22Rv1 (cell line): Measurements from ENCODE around the gene ACLY.

Source experiments
- H3K27ac ChIP-seq: fragments of 450-650 bp; 2 replicates; pipeline ENCODE4 v1.5.1; 2017
- ZFX ChIP-seq: fragments of 450-650 bp; IDR thresholded peaks from 2 replicates; pipeline ENCODE4 v1.6.1; 2017; ENCODE audit warnings: antibody characterized with exemption, borderline replicate concordance
- TF ChIP-seq, protein P1 (sequence below): fragments of 450-650 bp; IDR thresholded peaks from 2 replicates; pipeline ENCODE4 v1.5.1; 2017; ENCODE audit warnings: mild to moderate bottlenecking

Gene ACLY

DNA sequence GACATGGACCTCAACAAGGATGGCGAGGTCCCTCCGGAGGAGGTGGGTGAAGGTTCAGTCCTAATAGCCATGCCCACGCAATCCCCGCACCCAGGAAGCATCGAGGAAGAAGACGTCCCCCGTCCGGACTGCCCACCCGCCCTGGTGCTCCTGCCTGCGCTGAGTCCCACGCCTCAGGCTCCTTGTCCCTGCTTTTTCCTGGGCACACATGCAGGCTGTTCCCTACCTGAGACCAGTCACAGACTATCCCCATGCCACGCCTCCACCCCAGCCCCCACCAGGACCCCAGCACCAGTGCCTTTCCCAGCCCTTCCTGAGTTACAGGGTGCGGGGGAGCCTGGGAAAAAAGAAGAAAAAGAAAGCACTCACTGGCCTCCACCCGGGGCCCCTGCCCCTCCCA is 97.0 kb downstream of the ACLY start:
- TF ChIP-seq ZFX, result no peak
- TF ChIP-seq, protein P1, sequence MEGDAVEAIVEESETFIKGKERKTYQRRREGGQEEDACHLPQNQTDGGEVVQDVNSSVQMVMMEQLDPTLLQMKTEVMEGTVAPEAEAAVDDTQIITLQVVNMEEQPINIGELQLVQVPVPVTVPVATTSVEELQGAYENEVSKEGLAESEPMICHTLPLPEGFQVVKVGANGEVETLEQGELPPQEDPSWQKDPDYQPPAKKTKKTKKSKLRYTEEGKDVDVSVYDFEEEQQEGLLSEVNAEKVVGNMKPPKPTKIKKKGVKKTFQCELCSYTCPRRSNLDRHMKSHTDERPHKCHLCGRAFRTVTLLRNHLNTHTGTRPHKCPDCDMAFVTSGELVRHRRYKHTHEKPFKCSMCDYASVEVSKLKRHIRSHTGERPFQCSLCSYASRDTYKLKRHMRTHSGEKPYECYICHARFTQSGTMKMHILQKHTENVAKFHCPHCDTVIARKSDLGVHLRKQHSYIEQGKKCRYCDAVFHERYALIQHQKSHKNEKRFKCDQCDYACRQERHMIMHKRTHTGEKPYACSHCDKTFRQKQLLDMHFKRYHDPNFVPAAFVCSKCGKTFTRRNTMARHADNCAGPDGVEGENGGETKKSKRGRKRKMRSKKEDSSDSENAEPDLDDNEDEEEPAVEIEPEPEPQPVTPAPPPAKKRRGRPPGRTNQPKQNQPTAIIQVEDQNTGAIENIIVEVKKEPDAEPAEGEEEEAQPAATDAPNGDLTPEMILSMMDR, result no peak
- H3K27ac ChIP-seq, result no peak overlapping the region

DNA sequence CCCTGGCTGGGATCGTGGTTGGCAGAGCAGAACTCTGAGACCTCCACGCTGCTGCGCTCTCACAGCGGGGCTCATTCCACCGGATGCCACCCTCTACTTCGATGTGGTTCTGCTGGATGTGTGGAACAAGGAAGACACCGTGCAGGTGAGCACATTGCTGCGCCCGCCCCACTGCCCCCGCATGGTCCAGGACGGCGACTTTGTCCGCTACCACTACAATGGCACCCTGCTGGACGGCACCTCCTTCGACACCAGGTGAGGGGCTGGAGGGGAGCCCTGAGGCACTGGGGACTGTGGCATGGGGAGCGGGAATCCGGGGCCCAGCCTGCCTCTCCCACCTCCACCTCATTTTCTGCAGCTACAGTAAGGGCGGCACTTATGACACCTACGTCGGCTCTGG is 100.7 kb downstream of the ACLY start:
- no peak overlapping the region for H3K27ac ChIP-seq
- TF ChIP-seq, protein P1, result no peak
- TF ChIP-seq ZFX, result no peak
